Naive thymus-derived CD4-positive, alpha-beta T cell (primary cell): ENCODE measurements around the gene KIAA1210. TPM values are rescaled to one million over a fixed set of nuclear protein-coding genes. Genes with fewer than 3 reads are reported as not detected.

Experiments
- ATAC-seq: fragments of 150-1000 bp; cut with Tn5 transposase; 2 replicates; pipeline ENCODE4 v1.10.0; 2021; ENCODE audit warnings: mild to moderate bottlenecking, moderate library complexity
- CTCF ChIA-PET: fragments of 350-600 bp; sonication (Branson Sonifier 250); formaldehyde crosslinking; loops from one replicate; lab custom pipeline; 2021; ENCODE audit warnings: antibody characterized with exemption; lab: Charles Lee
- POLR2A ChIA-PET: fragments of 350-600 bp; sonication (Branson Sonifier 250); formaldehyde crosslinking; loops from one replicate; lab custom pipeline; 2021; ENCODE audit warnings: antibody characterized with exemption, inconsistent platforms; lab: Charles Lee
- DNase-seq, 9 donors: peaks; one replicate each; pipeline versions ENCODE4 v3.0.0 to v3.0.0-alpha.2; 2020 to 2022; ENCODE audit warnings: mixed read lengths in 1 of 9
- H3K27ac ChIP-seq: one replicate; pipeline ENCODE4 v1.7.0; 2013; ENCODE audit warnings: mild to moderate bottlenecking, low read depth, low read length, moderate library complexity
- H3K27me3 ChIP-seq, 2 donors: one replicate each; pipeline ENCODE4 v1.7.0; 2013; ENCODE audit warnings: low read length in 2 of 2, mild to moderate bottlenecking in 2 of 2, moderate library complexity in 2 of 2; ENCODE audit not compliant: control insufficient read depth in 2 of 2, insufficient read depth in 2 of 2
- H3K36me3 ChIP-seq, 3 experiments: 1 replicate in 2 of 3; 2 replicates in 1 of 3; pipeline ENCODE4 v1.7.0; 2013; ENCODE audit warnings: low read length in 3 of 3, mild to moderate bottlenecking in 3 of 3, moderate library complexity in 1 of 3; ENCODE audit not compliant: insufficient read depth in 3 of 3, control insufficient read depth in 2 of 3
- H3K4me1 ChIP-seq, 2 donors: one replicate each; pipeline ENCODE4 v1.7.0; 2013; ENCODE audit warnings: low read length in 2 of 2, mild to moderate bottlenecking in 2 of 2, moderate library complexity in 1 of 2; ENCODE audit not compliant: control insufficient read depth in 2 of 2, insufficient read depth in 2 of 2
- H3K4me3 ChIP-seq: 2 replicates; pipeline ENCODE4 v1.7.0; 2013; ENCODE audit warnings: mild to moderate bottlenecking, low read length
- H3K9me3 ChIP-seq, 3 experiments: 1 replicate in 2 of 3; 2 replicates in 1 of 3; pipeline ENCODE4 v1.7.0; 2013; ENCODE audit warnings: low read length in 3 of 3; ENCODE audit not compliant: control insufficient read depth in 2 of 3
- H3K27ac Mint-ChIP-seq, 9 donors: one replicate each; pipeline ENCODE4 v1.8.0; 2020 to 2022; ENCODE audit warnings: mixed read lengths in 9 of 9, mild to moderate bottlenecking in 8 of 9, moderate library complexity in 5 of 9, inconsistent platforms in 2 of 9
- H3K27me3 Mint-ChIP-seq, 5 donors: one replicate each; pipeline ENCODE4 v1.8.0; 2021 to 2022; ENCODE audit warnings: mixed read lengths in 5 of 5, mild to moderate bottlenecking in 1 of 5
- H3K36me3 Mint-ChIP-seq, 5 donors: one replicate each; pipeline ENCODE4 v1.8.0; 2020 to 2022; ENCODE audit warnings: mixed read lengths in 5 of 5, mild to moderate bottlenecking in 3 of 5, inconsistent platforms in 1 of 5
- H3K4me1 Mint-ChIP-seq, 7 donors: one replicate each; pipeline ENCODE4 v1.8.0; 2020 to 2022; ENCODE audit warnings: mixed read lengths in 7 of 7, mild to moderate bottlenecking in 3 of 7, inconsistent platforms in 1 of 7
- H3K4me3 Mint-ChIP-seq, 10 donors: one replicate each; pipeline ENCODE4 v1.8.0; 2020 to 2022; ENCODE audit warnings: mild to moderate bottlenecking in 10 of 10, mixed read lengths in 10 of 10, moderate library complexity in 6 of 10, inconsistent platforms in 2 of 10
- H3K9me3 Mint-ChIP-seq, 11 donors: one replicate each; pipeline ENCODE4 v1.8.0; 2020 to 2022; ENCODE audit warnings: mixed read lengths in 11 of 11, mild to moderate bottlenecking in 4 of 11, inconsistent platforms in 1 of 11, moderate library complexity in 1 of 11
- intact Hi-C, 2 donors: fragments of 100-400 bp; cut with micrococcal nuclease; formaldehyde crosslinking; loops; one replicate each; pipeline ENCODE4 v1.15.1; 2023
- polyA plus RNA-seq, 2 donors: library from polyadenylated mRNA; unstranded; fragments of 300-500 nt; fragmentation: Illumina TruSeq; gene quantifications; one replicate each; pipeline ENCODE4 v1.2.3, GENCODE V29; 2021
- total RNA-seq, 6 experiments: library from RNA in 5 of 6; stranded (reverse) in 5 of 6; gene quantifications; 1 replicate in 5 of 6; 2 replicates in 1 of 6; pipeline ENCODE4 v1.2.3 and lab custom pipeline; 2021 to 2026

Gene KIAA1210
- total and polyA plus RNA-seq, 7 experiments from 2014 or later, result not detected

DNA sequence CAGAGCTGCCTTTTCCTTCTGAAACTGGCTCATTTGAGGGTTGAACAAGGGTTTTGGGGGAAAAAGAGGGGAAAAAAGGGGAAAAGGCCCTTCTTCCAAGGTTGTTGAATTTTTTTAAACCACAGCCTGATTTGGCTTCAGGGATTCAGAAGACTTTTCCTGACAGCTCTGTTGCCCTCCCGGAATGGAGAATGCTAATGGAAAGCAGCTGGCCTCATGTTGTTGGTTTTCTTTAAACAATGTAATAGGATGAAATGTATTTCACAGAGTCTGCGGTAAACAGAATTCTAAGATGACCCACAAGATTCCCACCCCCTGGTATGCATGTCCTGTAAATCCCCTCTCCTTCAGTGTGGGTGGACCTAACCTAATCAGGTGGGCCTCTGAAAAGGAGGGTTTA, 3.3 kb upstream of the KIAA1210 start:
- ATAC-seq (no peak), DNase-seq (no peak)
- Histone ChIP-seq H3K4me1 (no peaks in the 10 kb centered on the region), H3K36me3 (no peaks in the 10 kb centered on the region), H3K4me3 (no peak overlapping the region), H3K27ac (no peak overlapping the region), H3K27me3 (no peaks in the 10 kb centered on the region), H3K9me3 (no peaks in the 10 kb centered on the region)
- H3K9me3 Mint-ChIP-seq, result peaks cover 0 to 1% (median 0%) of the 10 kb centered on the region in 11 donors
- no peak overlapping the region for H3K27ac Mint-ChIP-seq
- H3K36me3 Mint-ChIP-seq, result no peaks in the 10 kb centered on the region
- H3K4me1 Mint-ChIP-seq, result peaks cover 0 to 4% (median 0%) of the 10 kb centered on the region in 7 donors
- intact Hi-C loops, result no loop called here
- ChIA-PET CTCF (no interaction called here), POLR2A (interaction anchor here (0.5 kb wide), 1 partner anchor 96 kb away, joined by 4 read pairs; no protein-coding TSS in a partner anchor)
- H3K27me3 Mint-ChIP-seq, result peaks cover 0 to 4% (median 0%) of the 10 kb centered on the region in 5 donors
- no peak overlapping the region for H3K4me3 Mint-ChIP-seq

- H3K27me3 ChIP-seq, result no peaks in the 10 kb centered on the region
- no peaks in the 10 kb centered on the region for H3K36me3 ChIP-seq
- CTCF ChIA-PET, result no interaction called here
- H3K4me1 ChIP-seq, result no peaks in the 10 kb centered on the region
- Mint-ChIP-seq H3K27me3 (peaks cover 0 to 9% (median 2%) of the 10 kb centered on the region in 5 donors), H3K4me1 (no peaks in the 10 kb centered on the region), H3K9me3 (no peaks in the 10 kb centered on the region), H3K27ac (no peak overlapping the region), H3K36me3 (no peaks in the 10 kb centered on the region), H3K4me3 (no peak overlapping the region)
- no peak for ATAC-seq
- intact Hi-C loops, result no loop called here
- DNase-seq, result no peak
- no peak overlapping the region for H3K27ac ChIP-seq
- POLR2A ChIA-PET, result no interaction called here
- H3K4me3 ChIP-seq, result no peak overlapping the region
- H3K9me3 ChIP-seq, result no peaks in the 10 kb centered on the region
Measured at GRCh38 chrX:119121341-119121740, 6.3 kb downstream of the KIAA1210 start.

DNA sequence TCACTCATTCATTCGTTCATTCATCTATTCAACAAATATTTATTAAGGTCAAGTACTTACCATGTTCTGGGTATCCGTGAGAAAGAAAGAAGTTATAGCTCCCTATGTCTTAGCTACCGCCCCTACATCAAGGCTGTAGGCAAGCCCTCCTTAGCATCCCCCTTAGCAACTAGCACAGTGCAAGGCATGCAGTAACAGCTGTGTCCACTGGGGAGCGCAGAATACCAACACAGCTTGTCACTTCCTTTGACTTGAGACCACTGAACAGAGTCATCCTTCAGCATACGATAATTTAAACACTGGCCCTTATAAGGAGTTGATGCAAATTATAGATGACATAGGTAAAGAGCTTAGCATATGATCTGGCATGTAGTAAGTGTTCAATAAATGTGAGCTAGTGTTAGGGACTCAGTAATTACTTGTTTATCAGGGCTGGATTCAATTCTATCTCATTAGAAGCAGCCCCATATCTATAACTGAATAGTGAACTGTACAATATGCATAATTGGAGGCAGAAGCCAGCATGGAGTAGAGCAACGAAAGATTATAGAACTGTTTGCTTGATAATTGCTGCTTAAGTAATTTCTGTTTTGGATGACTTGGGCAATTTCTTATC, 8.7 kb downstream of the KIAA1210 start:
- no peak overlapping the region for H3K27ac Mint-ChIP-seq
- H3K27ac ChIP-seq, result no peak overlapping the region
- no peaks in the 10 kb centered on the region for H3K36me3 Mint-ChIP-seq
- H3K36me3 ChIP-seq, result no peaks in the 10 kb centered on the region
- no peaks in the 10 kb centered on the region for H3K4me1 Mint-ChIP-seq
- no peak overlapping the region for H3K4me3 Mint-ChIP-seq
- H3K27me3 Mint-ChIP-seq, result peaks cover 0 to 9% (median 4%) of the 10 kb centered on the region in 5 donors
- no peaks in the 10 kb centered on the region for H3K9me3 Mint-ChIP-seq
- no peak overlapping the region for H3K4me3 ChIP-seq
- CTCF ChIA-PET, result interaction anchor here (0.5 to 1.6 kb wide), 6 partner anchors 13 to 769 kb away, joined by 3 to 5 read pairs (median 4); no protein-coding TSS in a partner anchor
- peak; percentile 75 for ATAC-seq
- no peaks in the 10 kb centered on the region for H3K9me3 ChIP-seq
- POLR2A ChIA-PET, result no interaction called here
- no peaks in the 10 kb centered on the region for H3K4me1 ChIP-seq
- DNase-seq, result peak; percentile 3 to 41 (median 20)
- intact Hi-C loops, result loop anchor here (1.0 to 5.0 kb wide), 3 partner anchors 98 to 147 kb away; no protein-coding TSS in a partner anchor
- H3K27me3 ChIP-seq, result no peaks in the 10 kb centered on the region

DNA sequence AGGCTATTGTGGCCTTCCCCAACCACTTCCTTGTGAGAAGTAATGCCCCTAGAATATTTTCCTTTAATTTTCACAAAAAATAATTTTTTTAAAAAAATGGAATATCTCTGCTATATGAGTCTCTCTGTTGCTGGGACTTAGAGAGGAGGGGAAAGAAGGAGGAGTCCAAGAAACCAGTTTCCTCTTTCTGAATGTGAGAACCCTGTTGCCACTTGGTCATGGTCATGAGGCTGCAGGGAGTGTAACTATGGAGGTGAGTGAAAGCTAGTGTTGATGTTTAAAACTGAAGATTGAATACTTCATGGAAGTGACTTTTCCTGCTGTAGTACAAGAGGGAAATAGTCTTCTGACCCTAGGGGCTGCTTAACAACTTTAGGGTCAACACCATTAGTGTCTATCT, 20.4 kb downstream of the KIAA1210 start:
- DNase-seq, result no peak
- Histone ChIP-seq H3K36me3 (no peaks in the 10 kb centered on the region), H3K27ac (no peak overlapping the region), H3K9me3 (no peaks in the 10 kb centered on the region), H3K4me1 (no peaks in the 10 kb centered on the region), H3K4me3 (no peak overlapping the region), H3K27me3 (no peaks in the 10 kb centered on the region)
- ChIA-PET POLR2A (no interaction called here), CTCF (no interaction called here)
- Mint-ChIP-seq H3K4me1 (no peaks in the 10 kb centered on the region), H3K36me3 (no peaks in the 10 kb centered on the region), H3K9me3 (no peaks in the 10 kb centered on the region), H3K27ac (no peak overlapping the region), H3K27me3 (peaks cover 0 to 10% (median 0%) of the 10 kb centered on the region in 5 donors), H3K4me3 (no peak overlapping the region)
- no peak for ATAC-seq
- intact Hi-C loops, result no loop called here

GRCh38 chrX:119105826-119106225, 21.8 kb downstream of the KIAA1210 start:
- H3K27me3 Mint-ChIP-seq, result peaks cover 0 to 10% (median 0%) of the 10 kb centered on the region in 5 donors
- H3K36me3 Mint-ChIP-seq, result no peaks in the 10 kb centered on the region
- H3K27ac Mint-ChIP-seq, result no peak overlapping the region
- ATAC-seq (no peak), DNase-seq (no peak)
- no peak overlapping the region for H3K27ac ChIP-seq
- ChIA-PET CTCF (interaction anchor here (0.6 kb wide), 1 partner anchor 68 kb away, joined by 3 read pairs; no protein-coding TSS in a partner anchor), POLR2A (no interaction called here)
- intact Hi-C loops, result no loop called here
- H3K4me1 ChIP-seq, result no peaks in the 10 kb centered on the region
- no peaks in the 10 kb centered on the region for H3K9me3 ChIP-seq
- H3K27me3 ChIP-seq, result no peaks in the 10 kb centered on the region
- no peaks in the 10 kb centered on the region for H3K9me3 Mint-ChIP-seq
- no peaks in the 10 kb centered on the region for H3K36me3 ChIP-seq
- H3K4me3 ChIP-seq, result no peak overlapping the region
- no peak overlapping the region for H3K4me3 Mint-ChIP-seq
- H3K4me1 Mint-ChIP-seq, result no peaks in the 10 kb centered on the region

DNA sequence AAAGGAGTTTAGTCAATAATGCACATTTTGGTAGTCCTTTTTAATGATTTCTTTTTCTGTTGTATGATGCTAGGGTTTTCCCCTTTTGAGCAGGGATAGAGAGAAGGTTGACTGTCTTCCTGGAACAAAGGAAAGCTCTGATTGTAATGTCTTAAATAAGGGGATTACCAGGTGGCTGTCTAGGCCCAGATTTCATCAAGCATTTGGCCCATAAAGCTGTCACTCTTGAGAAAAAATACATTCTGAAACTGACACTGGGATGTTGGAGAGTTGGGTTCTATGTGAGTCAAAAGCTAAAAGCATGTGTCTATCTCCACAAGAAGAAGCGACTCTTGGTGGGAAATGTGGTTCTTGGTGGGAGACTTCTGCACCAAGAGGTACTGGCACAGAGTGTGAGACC, 26.4 kb downstream of the KIAA1210 start:
- POLR2A ChIA-PET, result no interaction called here
- no peak for ATAC-seq
- Histone ChIP-seq H3K4me1 (no peaks in the 10 kb centered on the region), H3K27me3 (no peaks in the 10 kb centered on the region), H3K4me3 (no peak overlapping the region), H3K36me3 (no peaks in the 10 kb centered on the region), H3K27ac (no peak overlapping the region), H3K9me3 (no peaks in the 10 kb centered on the region)
- H3K4me3 Mint-ChIP-seq, result no peak overlapping the region
- DNase-seq, result no peak
- CTCF ChIA-PET, result no interaction called here
- no peaks in the 10 kb centered on the region for H3K4me1 Mint-ChIP-seq
- H3K27me3 Mint-ChIP-seq, result peaks cover 0 to 4% (median 4%) of the 10 kb centered on the region in 5 donors
- intact Hi-C loops, result no loop called here
- no peaks in the 10 kb centered on the region for H3K36me3 Mint-ChIP-seq
- H3K9me3 Mint-ChIP-seq, result no peaks in the 10 kb centered on the region
- no peak overlapping the region for H3K27ac Mint-ChIP-seq

DNA sequence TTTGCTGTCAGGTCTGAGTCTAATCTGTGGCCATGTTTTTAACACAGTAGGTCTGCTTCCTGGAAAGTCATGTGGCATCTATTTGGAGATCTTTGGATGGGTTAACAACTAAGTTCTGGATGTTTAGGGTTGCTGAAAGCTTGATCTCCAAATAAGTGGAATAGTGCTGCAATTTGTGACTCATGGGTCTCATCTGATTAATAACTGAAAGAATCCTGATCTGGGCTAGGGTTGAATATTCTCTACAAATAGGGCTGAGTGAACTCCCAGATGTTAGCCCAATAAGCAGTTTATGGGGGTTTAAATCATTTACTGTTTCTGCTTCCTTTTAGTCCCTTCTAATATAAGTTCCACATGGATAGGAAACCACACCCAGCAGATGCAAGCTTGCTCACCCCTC, 31.7 kb downstream of the KIAA1210 start:
- no peaks in the 10 kb centered on the region for H3K27me3 ChIP-seq
- ChIA-PET POLR2A (no interaction called here), CTCF (no interaction called here)
- Mint-ChIP-seq H3K36me3 (no peaks in the 10 kb centered on the region), H3K27ac (no peak overlapping the region), H3K4me3 (no peak overlapping the region), H3K9me3 (no peaks in the 10 kb centered on the region), H3K4me1 (no peaks in the 10 kb centered on the region), H3K27me3 (peaks cover 0 to 11% (median 8%) of the 10 kb centered on the region in 5 donors)
- DNase-seq (no peak), ATAC-seq (no peak)
- intact Hi-C loops, result no loop called here
- H3K9me3 ChIP-seq, result no peaks in the 10 kb centered on the region
- H3K27ac ChIP-seq, result no peak overlapping the region
- H3K36me3 ChIP-seq, result no peaks in the 10 kb centered on the region
- no peak overlapping the region for H3K4me3 ChIP-seq
- no peaks in the 10 kb centered on the region for H3K4me1 ChIP-seq
